Neural crest cell (in vitro differentiated cells): ENCODE data around the gene PLA2R1. TPM values are rescaled to one million over a fixed set of nuclear protein-coding genes. Genes with fewer than 3 reads are reported as not detected.

Experiments
- DNase-seq: peaks from one replicate; pipeline ENCODE4 v3.0.0; 2021; ENCODE audit warnings: low read depth, mixed read lengths, low spot score
- H3K27ac Mint-ChIP-seq: one replicate; pipeline ENCODE4 v1.8.0; 2021; ENCODE audit warnings: mild to moderate bottlenecking, mixed read lengths; ENCODE audit not compliant: unreplicated experiment
- H3K27me3 Mint-ChIP-seq: 2 replicates; pipeline ENCODE4 v1.8.0; 2021; ENCODE audit warnings: low read depth, mild to moderate bottlenecking, mixed read lengths
- H3K36me3 Mint-ChIP-seq: 2 replicates; pipeline ENCODE4 v1.8.0; 2021; ENCODE audit warnings: low read depth, mild to moderate bottlenecking, mixed read lengths
- H3K4me1 Mint-ChIP-seq: 2 replicates; pipeline ENCODE4 v1.8.0; 2021; ENCODE audit warnings: mixed read lengths
- H3K4me3 Mint-ChIP-seq: one replicate; pipeline ENCODE4 v1.8.0; 2021; ENCODE audit warnings: mild to moderate bottlenecking, mixed read lengths
- H3K9me3 Mint-ChIP-seq: 2 replicates; pipeline ENCODE4 v1.8.0; 2021; ENCODE audit warnings: mixed read lengths
- total RNA-seq: library from RNA; stranded (reverse); gene quantifications from 2 replicates; pipeline ENCODE4 v1.2.1, GENCODE V29; 2021
- TF ChIP-seq, protein P1 (sequence below): fragments of 200-600 bp; sonication (generic); conservative IDR thresholded peaks from 2 replicates; pipeline ENCODE4 v1.5.0; 2021; ENCODE audit warnings: antibody characterized with exemption, mild to moderate bottlenecking

Gene PLA2R1
- total RNA-seq, 1 donor from 2014 or later: 0.09 TPM

DNA sequence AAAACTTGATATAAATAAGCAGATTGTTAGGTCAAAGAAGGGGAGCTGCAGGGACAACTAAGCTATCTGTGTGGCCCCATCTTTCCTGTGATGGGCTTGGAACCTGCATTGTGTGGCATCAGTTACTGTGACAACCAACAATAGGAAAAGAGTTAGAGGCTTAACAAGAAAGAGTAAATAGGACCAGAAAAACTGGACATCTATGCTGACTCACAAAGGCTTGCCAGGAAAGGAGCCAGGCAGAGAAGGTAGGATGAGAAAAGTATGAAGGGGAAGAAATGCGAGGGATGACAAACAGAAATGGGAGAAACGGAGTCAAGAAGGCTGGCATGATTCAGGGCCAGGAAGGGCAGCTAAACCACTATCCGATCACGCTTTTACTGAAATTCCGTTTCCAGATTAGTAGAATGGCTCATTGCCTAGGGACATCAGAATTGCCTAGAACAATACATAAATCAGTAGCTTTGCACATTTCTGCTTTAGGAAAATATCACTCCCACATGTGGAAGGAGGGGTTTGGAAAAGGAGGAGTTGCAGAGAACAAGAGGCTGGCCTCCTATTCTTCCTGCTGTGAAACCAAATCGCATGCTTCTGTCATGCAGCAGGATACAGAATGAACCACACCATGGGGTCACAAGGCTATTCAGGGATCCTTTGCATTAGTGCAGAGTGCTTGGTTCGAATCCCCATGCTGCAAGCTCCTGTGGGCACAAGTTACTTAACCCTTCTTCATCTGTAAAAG lies 7.3 kb downstream of the PLA2R1 start:
- Mint-ChIP-seq H3K4me3 (no peak overlapping the region), H3K27ac (no peak overlapping the region), H3K4me1 (peaks cover 23% of the 10 kb centered on the region), H3K9me3 (no peaks in the 10 kb centered on the region), H3K27me3 (peaks cover 14% of the 10 kb centered on the region), H3K36me3 (no peaks in the 10 kb centered on the region)
- TF ChIP-seq, protein P1, sequence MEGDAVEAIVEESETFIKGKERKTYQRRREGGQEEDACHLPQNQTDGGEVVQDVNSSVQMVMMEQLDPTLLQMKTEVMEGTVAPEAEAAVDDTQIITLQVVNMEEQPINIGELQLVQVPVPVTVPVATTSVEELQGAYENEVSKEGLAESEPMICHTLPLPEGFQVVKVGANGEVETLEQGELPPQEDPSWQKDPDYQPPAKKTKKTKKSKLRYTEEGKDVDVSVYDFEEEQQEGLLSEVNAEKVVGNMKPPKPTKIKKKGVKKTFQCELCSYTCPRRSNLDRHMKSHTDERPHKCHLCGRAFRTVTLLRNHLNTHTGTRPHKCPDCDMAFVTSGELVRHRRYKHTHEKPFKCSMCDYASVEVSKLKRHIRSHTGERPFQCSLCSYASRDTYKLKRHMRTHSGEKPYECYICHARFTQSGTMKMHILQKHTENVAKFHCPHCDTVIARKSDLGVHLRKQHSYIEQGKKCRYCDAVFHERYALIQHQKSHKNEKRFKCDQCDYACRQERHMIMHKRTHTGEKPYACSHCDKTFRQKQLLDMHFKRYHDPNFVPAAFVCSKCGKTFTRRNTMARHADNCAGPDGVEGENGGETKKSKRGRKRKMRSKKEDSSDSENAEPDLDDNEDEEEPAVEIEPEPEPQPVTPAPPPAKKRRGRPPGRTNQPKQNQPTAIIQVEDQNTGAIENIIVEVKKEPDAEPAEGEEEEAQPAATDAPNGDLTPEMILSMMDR: no peak
- no peak for DNase-seq

DNA sequence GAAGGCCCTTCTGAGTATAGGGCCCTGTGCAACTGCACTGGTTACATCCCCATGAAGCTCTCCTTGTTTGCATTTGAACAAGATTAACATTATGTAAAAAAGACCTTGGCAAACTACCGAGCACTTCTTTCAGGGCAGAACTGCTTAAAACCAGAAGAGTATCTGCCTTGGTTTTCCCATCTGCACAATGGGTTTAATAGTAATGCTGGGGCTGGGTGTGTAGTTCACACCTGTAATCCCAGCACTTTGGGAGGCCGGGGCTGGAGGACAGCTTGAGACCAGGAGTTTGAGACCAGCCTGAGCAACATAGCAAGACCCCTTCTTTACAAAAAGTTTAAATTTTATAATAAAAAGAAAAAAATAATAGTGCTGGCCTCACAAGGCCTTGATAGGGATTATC lies 8.5 kb downstream of the PLA2R1 start:
- no peak overlapping the region for H3K4me3 Mint-ChIP-seq
- TF ChIP-seq, protein P1: no peak
- no peaks in the 10 kb centered on the region for H3K36me3 Mint-ChIP-seq

DNA sequence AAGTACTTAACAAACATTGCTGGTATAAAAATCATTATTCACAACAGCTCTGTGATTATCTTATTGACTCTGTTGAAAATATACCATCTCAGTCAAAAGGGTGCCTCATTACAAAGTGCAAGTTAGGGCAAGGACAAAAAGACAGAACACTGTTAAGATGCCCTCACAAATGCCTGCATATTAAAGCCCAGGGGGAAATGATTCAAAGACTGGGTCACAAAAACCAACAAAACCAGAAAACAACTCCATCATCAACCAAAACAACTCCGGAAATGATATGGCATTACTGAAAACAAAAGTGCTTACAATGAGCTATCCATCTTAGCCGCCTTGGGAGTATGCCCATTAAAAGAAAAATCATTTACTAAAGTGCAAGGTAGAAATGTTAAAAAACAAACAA lies 9.9 kb downstream of the PLA2R1 start:
- TF ChIP-seq, protein P1: no peak
- peaks cover 5% of the 10 kb centered on the region for H3K27me3 Mint-ChIP-seq
- no peak overlapping the region for H3K27ac Mint-ChIP-seq
- no peaks in the 10 kb centered on the region for H3K36me3 Mint-ChIP-seq
- DNase-seq: no peak
- no peak overlapping the region for H3K4me3 Mint-ChIP-seq
- peaks cover 14% of the 10 kb centered on the region for H3K4me1 Mint-ChIP-seq
- peaks cover 3% of the 10 kb centered on the region for H3K9me3 Mint-ChIP-seq

More for the DNA sequence above, 8.5 kb downstream of the PLA2R1 start:
- peaks cover 23% of the 10 kb centered on the region for H3K4me1 Mint-ChIP-seq
- H3K9me3 Mint-ChIP-seq: no peaks in the 10 kb centered on the region
- no peak overlapping the region for H3K27ac Mint-ChIP-seq
- peaks cover 6% of the 10 kb centered on the region for H3K27me3 Mint-ChIP-seq
- DNase-seq: no peak

DNA sequence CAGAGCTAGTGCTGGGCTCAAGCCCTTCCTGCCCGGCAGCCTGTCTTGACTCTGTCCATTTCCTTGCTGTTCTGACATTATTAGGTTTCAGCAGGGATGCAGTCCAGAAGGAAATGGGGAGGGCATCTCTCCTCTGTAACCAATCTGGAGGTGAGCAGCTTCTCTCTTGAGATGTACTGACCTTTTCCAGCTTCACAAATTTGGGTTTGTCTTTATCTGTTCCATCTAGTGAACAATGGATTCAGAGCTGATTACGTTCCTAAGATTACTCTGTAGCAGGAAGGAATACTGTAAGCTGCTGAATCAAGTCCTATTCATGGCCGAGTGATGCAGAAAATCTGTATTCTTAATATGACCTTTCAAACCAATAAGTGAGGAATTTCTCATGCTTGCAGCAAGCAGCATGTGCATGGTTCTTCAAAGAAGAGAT lies 11.0 kb downstream of the PLA2R1 start:
- no peak for DNase-seq
- Mint-ChIP-seq H3K9me3 (peaks cover 3% of the 10 kb centered on the region), H3K4me1 (peaks cover 11% of the 10 kb centered on the region), H3K27me3 (peaks cover 3% of the 10 kb centered on the region), H3K27ac (no peak overlapping the region), H3K4me3 (no peak overlapping the region), H3K36me3 (no peaks in the 10 kb centered on the region)
- TF ChIP-seq, protein P1: no peak

DNA sequence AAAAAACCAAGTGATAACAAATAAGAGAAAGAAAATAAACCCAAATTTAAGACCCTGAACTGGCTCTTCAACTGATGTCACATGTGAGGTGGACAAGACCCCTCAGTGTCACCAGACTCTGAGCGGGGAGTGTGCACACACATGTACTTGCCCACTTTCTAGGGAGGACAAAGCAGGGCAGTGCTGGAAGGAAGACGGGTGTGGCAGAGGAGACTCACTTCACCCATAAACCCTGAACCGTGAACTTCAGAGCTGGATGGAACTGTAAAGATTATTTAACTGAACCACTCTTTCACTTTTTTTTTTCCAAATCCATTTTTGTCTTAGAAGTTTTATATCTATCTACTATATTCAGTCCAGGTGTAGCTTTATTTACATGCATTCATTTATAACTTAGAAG lies 12.3 kb downstream of the PLA2R1 start:
- Mint-ChIP-seq H3K27me3 (peaks cover 3% of the 10 kb centered on the region), H3K36me3 (no peaks in the 10 kb centered on the region), H3K4me3 (no peak overlapping the region), H3K4me1 (peaks cover 11% of the 10 kb centered on the region), H3K27ac (no peak overlapping the region), H3K9me3 (peaks cover 3% of the 10 kb centered on the region)
- DNase-seq: no peak
- TF ChIP-seq, protein P1: no peak
